Germinal center (tissue), 1 donor: ENCODE results near the gene EHMT2.
A peak's percentile ranks its signal among the peaks of the same experiment; 100 is the strongest.
"Not testable (repeated sequence)": the region's sequence is repeated elsewhere in the genome, so short reads cannot be mapped to it uniquely, and the experiment has no call there.

Source experiments
- DNase-seq: peaks from one replicate; pipeline ENCODE4 v3.0.0; 2012; ENCODE audit warnings: mixed read lengths, low spot score

The EHMT2 gene

GRCh38 chr6:31897612-31898382 is at the start of gene EHMT2:
Gene EHMT2 (minus strand): TSS chr6:31897698. CDS start chr6:31897677, 21 bp downstream.
- peak; percentile 85 for DNase-seq

GRCh38 chr6:31947070-31947675 is 49.7 kb upstream of the EHMT2 start:
- no peak for DNase-seq

- no peak for DNase-seq
These were observed 48.9 kb upstream of the EHMT2 start for GRCh38 chr6:31946370-31946885.

GRCh38 chr6:31945507-31946369 is 48.2 kb upstream of the EHMT2 start, which contains the start of gene CFB:
Gene CFB (plus strand): TSS chr6:31946095. CDS start chr6:31946222, 127 bp downstream.
- DNase-seq, result no peak

GRCh38 chr6:31945154-31945506 is 47.6 kb upstream of the EHMT2 start:
- DNase-seq, result no peak

GRCh38 chr6:31943742-31944141 is 46.2 kb upstream of the EHMT2 start:
- no peak for DNase-seq

GRCh38 chr6:31940256-31940664 is 42.8 kb upstream of the EHMT2 start:
- no peak for DNase-seq

- DNase-seq, result no peak
These were observed 38.3 kb upstream of the EHMT2 start for GRCh38 chr6:31935823-31936222.

- DNase-seq, result no peak
These were observed 37.5 kb upstream of the EHMT2 start for GRCh38 chr6:31935021-31935420.

- no peak for DNase-seq
These were observed 36.0 kb upstream of the EHMT2 start for GRCh38 chr6:31933537-31933936.

- not testable (repeated sequence) for DNase-seq
These were observed 34.6 kb upstream of the EHMT2 start for GRCh38 chr6:31932137-31932536.

- DNase-seq, result no peak
These were observed 33.5 kb upstream of the EHMT2 start for GRCh38 chr6:31930962-31931361.

- DNase-seq, result no peak
These were observed 31.1 kb upstream of the EHMT2 start for GRCh38 chr6:31928672-31928939.

- no peak for DNase-seq
These were observed 30.6 kb upstream of the EHMT2 start for GRCh38 chr6:31927863-31928671.

- DNase-seq, result no peak
These were observed 29.9 kb upstream of the EHMT2 start, which contains the start of gene C2 for GRCh38 chr6:31927242-31927862. Gene C2 (plus strand): TSS chr6:31927717. CDS start chr6:31927753, 36 bp downstream.

- no peak for DNase-seq
These were observed 25.4 kb upstream of the EHMT2 start for GRCh38 chr6:31922942-31923341.

- no peak for DNase-seq
These were observed 23.3 kb upstream of the EHMT2 start for GRCh38 chr6:31920811-31921210.

- DNase-seq, result no peak
These were observed 22.3 kb upstream of the EHMT2 start for GRCh38 chr6:31919624-31920303.

- no peak for DNase-seq
These were observed 20.7 kb upstream of the EHMT2 start for GRCh38 chr6:31918069-31918720.

- no peak for DNase-seq
These were observed 18.3 kb upstream of the EHMT2 start for GRCh38 chr6:31915756-31916155.
